ENCODE data around the gene NUB1.

DNA sequence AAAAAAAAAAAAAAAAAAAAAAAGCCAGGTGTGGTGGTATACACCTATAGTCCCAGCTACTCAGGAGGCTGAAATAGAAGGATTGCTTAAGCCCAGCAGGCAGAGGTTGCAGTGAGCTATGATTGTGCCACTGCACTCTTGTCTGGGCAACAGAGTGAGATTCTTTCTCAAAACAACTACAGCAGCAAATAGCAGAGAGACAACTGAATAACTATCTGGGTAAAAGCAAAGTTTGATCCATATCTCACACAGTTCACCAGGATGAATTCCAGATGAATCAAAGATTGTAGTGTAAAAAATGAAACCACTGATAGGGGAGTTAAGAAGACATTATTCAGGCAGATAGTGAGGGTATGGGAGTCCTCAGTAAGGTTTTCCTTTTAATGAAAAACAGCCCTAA, 11.4 kb upstream of the NUB1 start:
- TF ChIP-seq, protein P1, sequence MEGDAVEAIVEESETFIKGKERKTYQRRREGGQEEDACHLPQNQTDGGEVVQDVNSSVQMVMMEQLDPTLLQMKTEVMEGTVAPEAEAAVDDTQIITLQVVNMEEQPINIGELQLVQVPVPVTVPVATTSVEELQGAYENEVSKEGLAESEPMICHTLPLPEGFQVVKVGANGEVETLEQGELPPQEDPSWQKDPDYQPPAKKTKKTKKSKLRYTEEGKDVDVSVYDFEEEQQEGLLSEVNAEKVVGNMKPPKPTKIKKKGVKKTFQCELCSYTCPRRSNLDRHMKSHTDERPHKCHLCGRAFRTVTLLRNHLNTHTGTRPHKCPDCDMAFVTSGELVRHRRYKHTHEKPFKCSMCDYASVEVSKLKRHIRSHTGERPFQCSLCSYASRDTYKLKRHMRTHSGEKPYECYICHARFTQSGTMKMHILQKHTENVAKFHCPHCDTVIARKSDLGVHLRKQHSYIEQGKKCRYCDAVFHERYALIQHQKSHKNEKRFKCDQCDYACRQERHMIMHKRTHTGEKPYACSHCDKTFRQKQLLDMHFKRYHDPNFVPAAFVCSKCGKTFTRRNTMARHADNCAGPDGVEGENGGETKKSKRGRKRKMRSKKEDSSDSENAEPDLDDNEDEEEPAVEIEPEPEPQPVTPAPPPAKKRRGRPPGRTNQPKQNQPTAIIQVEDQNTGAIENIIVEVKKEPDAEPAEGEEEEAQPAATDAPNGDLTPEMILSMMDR (IDR thresholded peaks at IDR 0.05): no peak
- TF ChIP-seq POLR2A (IDR thresholded peaks at IDR 0.05): no peak

Measured in heart left ventricle (tissue), 13 donors.